Kidney (tissue), 22 donors: ENCODE data around the gene KLHDC3. TPM values are rescaled to one million over a fixed set of nuclear protein-coding genes. Genes with fewer than 3 reads are reported as not detected.
A peak's percentile ranks its signal among the peaks of the same experiment; 100 is the strongest.

Experiments used
- DNase-seq, 5 donors: peaks; one replicate each; pipeline ENCODE4 v3.0.0-alpha.2; 2013 to 2020
- FAIRE-seq: peaks from 2 replicates; lab custom pipeline; 2012; peaks lifted over from hg19 to GRCh38; lab: Jason Lieb, UNC
- H3K27ac ChIP-seq, 2 donors: one replicate each; pipeline ENCODE4 v1.7.0; 2013; ENCODE audit warnings: low read depth in 2 of 2, low read length in 2 of 2, inconsistent platforms in 1 of 2
- H3K27me3 ChIP-seq: one replicate; pipeline ENCODE4 v1.7.1; 2013; ENCODE audit warnings: low read length, inconsistent platforms; ENCODE audit not compliant: control insufficient read depth, insufficient read depth
- H3K36me3 ChIP-seq, 3 donors: one replicate each; pipeline versions ENCODE4 v1.7.0 to v1.7.1; 2013; ENCODE audit warnings: low read length in 3 of 3, control low read depth in 1 of 3, inconsistent platforms in 1 of 3; ENCODE audit not compliant: insufficient read depth in 3 of 3, control insufficient read depth in 2 of 3
- H3K4me1 ChIP-seq, 3 donors: one replicate each; pipeline versions ENCODE4 v1.7.0 to v1.7.1; 2013; ENCODE audit warnings: low read length in 3 of 3, inconsistent platforms in 1 of 3, low read depth in 1 of 3; ENCODE audit not compliant: control insufficient read depth in 2 of 3, insufficient read depth in 2 of 3
- H3K4me3 ChIP-seq, 3 donors: one replicate each; pipeline versions ENCODE4 v1.7.0 to v1.8.1; 2013; ENCODE audit warnings: low read length in 3 of 3, control low read depth in 1 of 3, inconsistent platforms in 1 of 3
- H3K9ac ChIP-seq, 3 donors: one replicate each; pipeline versions ENCODE4 v1.7.0 to v1.7.1; 2013; ENCODE audit warnings: low read length in 3 of 3, control low read depth in 1 of 3, inconsistent platforms in 1 of 3
- H3K9me3 ChIP-seq, 3 donors: one replicate each; pipeline versions ENCODE4 v1.7.0 to v1.7.1; 2013; ENCODE audit warnings: low read length in 3 of 3, control low read depth in 1 of 3, inconsistent platforms in 1 of 3; ENCODE audit not compliant: control insufficient read depth in 2 of 3, insufficient read depth in 1 of 3
- CTCF ChIP-seq: IDR thresholded peaks from 3 replicates; pipeline ENCODE4 v1.5.1; 2012; ENCODE audit warnings: mild to moderate bottlenecking, moderate library complexity, borderline replicate concordance; ENCODE audit not compliant: insufficient read depth; ENCODE audit errors: extremely low read depth
- intact Hi-C: fragments of 100-400 bp; cut with DNase I; formaldehyde crosslinking; loops from one replicate; pipeline ENCODE4 v1.11.1; 2022
- long read RNA-seq, 10 donors: library from polyadenylated mRNA in 1 of 10; unstranded in 1 of 10; transcript quantifications; one replicate each; pipeline ENCODE4 v2.0.0 and lab custom pipeline, GENCODE V29; 2021 to 2026
- polyA plus RNA-seq: library from polyadenylated mRNA; stranded (reverse); fragments of 350-450 nt; fragmentation: Illumina TruSeq; extraction: RNeasy Lipid Tissue Mini Kit (QIAGEN cat#74804); gene quantifications from one replicate; pipeline ENCODE4 v1.2.3, GENCODE V29; 2014; ENCODE audit warnings: low read depth, low replicate concordance; ENCODE audit not compliant: insufficient read depth
- total RNA-seq: library from RNA; stranded (reverse); fragmentation: NEBNext Ultra II Directional; extraction: Animal tissue kit (Norgen Biotek cat#: 25700); gene quantifications from one replicate; pipeline ENCODE4 v1.2.1, GENCODE V29; 2021
- donor health status: control.
- donor health status: control.
- donor health status: control.
- donor health status: control.
- donor health status: control.
- donor health status: DM: yes; HTN: yes; CAD: no.
- donor health status: Normal renal cell carcinoma (clear cell type).

The KLHDC3 gene
- total RNA-seq, result 52.6 TPM
- polyA plus RNA-seq, result 90.0 TPM
- long read RNA-seq, donor 1, transcript KLHDC3-202 (11 exons, 1,909 nt), result major isoform, 24 of 24 reads
- long read RNA-seq, donor 1, partial matches to known transcripts, result 0 of 24 reads
- long read RNA-seq, donor 1, other reads (novel, unspliced or antisense), result 0 of 24 reads
- long read RNA-seq, donor 2, transcript KLHDC3-202 (11 exons, 1,909 nt), result major isoform, 24 of 34 reads
- long read RNA-seq, donor 2, partial matches to known transcripts, result 10 of 34 reads
- long read RNA-seq, donor 2, other reads (novel, unspliced or antisense), result 0 of 34 reads
- long read RNA-seq, donor 3, transcript KLHDC3-202 (11 exons, 1,909 nt), result major isoform, 41 of 52 reads
- long read RNA-seq, donor 3, partial matches to known transcripts, result 11 of 52 reads
- long read RNA-seq, donor 3, other reads (novel, unspliced or antisense), result 0 of 52 reads
- long read RNA-seq, donor 4, transcript KLHDC3-202 (11 exons, 1,909 nt), result major isoform, 31 of 31 reads
- long read RNA-seq, donor 4, partial matches to known transcripts, result 0 of 31 reads
- long read RNA-seq, donor 4, other reads (novel, unspliced or antisense), result 0 of 31 reads
- long read RNA-seq, donor 5, partial matches to known transcripts, result 0 of 4 reads
- long read RNA-seq, donor 5, other reads (novel, unspliced or antisense), result 0 of 4 reads
- long read RNA-seq, donor 6, transcript KLHDC3-202 (11 exons, 1,909 nt), result major isoform, 11 of 11 reads
- long read RNA-seq, donor 6, partial matches to known transcripts, result 0 of 11 reads
- long read RNA-seq, donor 6, other reads (novel, unspliced or antisense), result 0 of 11 reads
- long read RNA-seq, donor 7, transcript KLHDC3-202 (11 exons, 1,909 nt), result major isoform, 54 of 69 reads
- long read RNA-seq, donor 7, partial matches to known transcripts, result 8 of 69 reads
- long read RNA-seq, donor 7, other reads (novel, unspliced or antisense), result 6 of 69 reads
- long read RNA-seq, donor 8, transcript KLHDC3-202 (11 exons, 1,909 nt), result major isoform, 21 of 34 reads
- long read RNA-seq, donor 8, partial matches to known transcripts, result 13 of 34 reads
- long read RNA-seq, donor 8, other reads (novel, unspliced or antisense), result 0 of 34 reads
- long read RNA-seq, donor 9, transcript KLHDC3-202 (11 exons, 1,909 nt), result major isoform, 16 of 23 reads
- long read RNA-seq, donor 9, partial matches to known transcripts, result 7 of 23 reads
- long read RNA-seq, donor 9, other reads (novel, unspliced or antisense), result 0 of 23 reads
- long read RNA-seq, donor 10, transcript KLHDC3-202 (11 exons, 1,909 nt), result major isoform, 22 of 30 reads
- long read RNA-seq, donor 10, partial matches to known transcripts, result 8 of 30 reads
- long read RNA-seq, donor 10, other reads (novel, unspliced or antisense), result 0 of 30 reads

GRCh38 chr6:43013843-43014433 lies at the start of gene KLHDC3, which contains the start of gene MEA1:
Gene KLHDC3, plus strand, starts transcription at chr6:43014249. Its CDS starts 2,944 bp downstream, at chr6:43017193.
Gene MEA1, minus strand, starts transcription at chr6:43013946. Its CDS starts 133 bp downstream, at chr6:43013813.
- H3K36me3 ChIP-seq, result peaks cover 8 to 26% (median 17%) of the 10 kb centered on the region in 3 donors

GRCh38 chr6:42966571-42966970 lies 47.5 kb upstream of the KLHDC3 start:
- Histone ChIP-seq H3K9me3 (no peaks in the 10 kb centered on the region), H3K9ac (no peak overlapping the region), H3K4me1 (no peaks in the 10 kb centered on the region), H3K27me3 (no peaks in the 10 kb centered on the region), H3K36me3 (peaks cover 0 to 18% (median 3%) of the 10 kb centered on the region in 3 donors), H3K4me3 (no peak overlapping the region), H3K27ac (no peak overlapping the region)
- no peak for FAIRE-seq
- DNase-seq, result no peak
- TF ChIP-seq CTCF, result no peak
- intact Hi-C loops, result no loop called here

More at GRCh38 chr6:43013843-43014433, at the start of gene KLHDC3, which contains the start of gene MEA1:
- H3K4me1 ChIP-seq, result peaks cover 2 to 22% (median 18%) of the 10 kb centered on the region in 3 donors
- H3K9me3 ChIP-seq, result no peaks in the 10 kb centered on the region
- H3K9ac ChIP-seq, result peak within 1 kb of the TSS; percentile 78 to 97 (median 83)
- no peaks in the 10 kb centered on the region for H3K27me3 ChIP-seq
- peak within 1 kb of the TSS; percentile 78 to 100 (median 90) for H3K4me3 ChIP-seq
- no peak for TF ChIP-seq CTCF
- intact Hi-C loops, result no loop called here
- DNase-seq (peak; percentile 99 to 100 (median 100)), FAIRE-seq (peak; percentile 97)
- H3K27ac ChIP-seq, result peak within 1 kb of the TSS; percentile 45 to 61

- Histone ChIP-seq H3K27me3 (no peaks in the 10 kb centered on the region), H3K9me3 (no peaks in the 10 kb centered on the region), H3K4me3 (no peak overlapping the region), H3K9ac (no peak overlapping the region), H3K36me3 (peaks cover 0 to 18% (median 3%) of the 10 kb centered on the region in 3 donors), H3K27ac (no peak overlapping the region), H3K4me1 (no peaks in the 10 kb centered on the region)
- DNase-seq (no peak), FAIRE-seq (no peak)
- no peak for TF ChIP-seq CTCF
- intact Hi-C loops, result no loop called here
Observed at GRCh38 chr6:42967228-42967627, 46.8 kb upstream of the KLHDC3 start.
